PC-3 (cell line): ENCODE results near the gene EVA1A. TPM values are rescaled to one million over a fixed set of nuclear protein-coding genes. Genes with fewer than 3 reads are reported as not detected.

ENCODE experiments used
- ATAC-seq: fragments of 200-7000 bp; cut with Tn5 transposase; 2 replicates; pipeline ENCODE4 v1.9.1; 2020; ENCODE audit warnings: mild to moderate bottlenecking, moderate library complexity
- BruUV-seq: library from RNA; stranded (reverse); fragments of 400-500 nt; replicated peaks from 2 replicates; lab custom pipeline; 2021; lab: Mats Ljungman, UMichigan
- CTCF ChIA-PET: fragments of 300-600 bp; sonication (Branson Sonifier 250); formaldehyde crosslinking; loops from one replicate; lab custom pipeline; 2022; ENCODE audit warnings: antibody characterized with exemption; lab: Charles Lee
- POLR2A ChIA-PET: fragments of 300-600 bp; sonication (Branson Sonifier 250); formaldehyde crosslinking; loops from one replicate; lab custom pipeline; 2022; ENCODE audit warnings: antibody characterized with exemption; ENCODE audit not compliant: unreplicated experiment; lab: Charles Lee
- DNase-seq: peaks from one replicate; pipeline ENCODE4 v3.0.0-alpha.2; 2015
- H2AFZ ChIP-seq: fragments of 300-600 bp; sonication (generic); 2 replicates; pipeline ENCODE4 v1.6.0; 2016; ENCODE audit warnings: antibody characterized with exemption, low read length
- H3F3A ChIP-seq: fragments of 300-600 bp; sonication (generic); one replicate; pipeline ENCODE4 v1.6.0; 2017; ENCODE audit warnings: antibody characterized with exemption, low read length, control low read depth, mild to moderate bottlenecking; ENCODE audit not compliant: unreplicated experiment
- H3K27ac ChIP-seq: fragments of 300-600 bp; sonication (generic); 2 replicates; pipeline ENCODE4 v1.5.1; 2016; ENCODE audit warnings: mild to moderate bottlenecking, low read length
- H3K27me3 ChIP-seq: fragments of 300-600 bp; sonication (generic); 2 replicates; pipeline ENCODE4 v1.6.1; 2016; ENCODE audit warnings: low read length, mixed read lengths
- H3K36me3 ChIP-seq: fragments of 300-600 bp; sonication (generic); 2 replicates; pipeline ENCODE4 v1.6.1; 2016; ENCODE audit warnings: low read depth, mixed run types, low read length, mixed read lengths
- H3K4me1 ChIP-seq: fragments of 300-600 bp; sonication (generic); 2 replicates; pipeline ENCODE4 v1.5.1; 2016; ENCODE audit warnings: low read length; ENCODE audit not compliant: insufficient read depth
- H3K4me2 ChIP-seq: fragments of 300-600 bp; sonication (generic); 2 replicates; pipeline ENCODE4 v1.6.0; 2016; ENCODE audit warnings: low read length
- H3K4me3 ChIP-seq: fragments of 300-600 bp; sonication (generic); 2 replicates; pipeline ENCODE4 v1.5.1; 2016; ENCODE audit warnings: mild to moderate bottlenecking, low read length, mixed read lengths
- H3K79me2 ChIP-seq: fragments of 300-600 bp; sonication (generic); 2 replicates; pipeline ENCODE4 v1.6.1; 2017; ENCODE audit warnings: low read length, mixed read lengths
- H3K9ac ChIP-seq: fragments of 300-600 bp; sonication (generic); 2 replicates; pipeline ENCODE4 v1.6.0; 2016; ENCODE audit warnings: mild to moderate bottlenecking, low read length
- H3K9me2 ChIP-seq: fragments of 300-600 bp; sonication (generic); replicated peaks from 2 replicates; pipeline ENCODE4 v1.6.1; 2016; ENCODE audit warnings: mixed run types, low read length, mixed read lengths
- H3K9me3 ChIP-seq: fragments of 300-600 bp; sonication (generic); 2 replicates; pipeline ENCODE4 v1.6.1; 2016; ENCODE audit warnings: low read length, mixed read lengths
- H4K20me1 ChIP-seq: fragments of 300-600 bp; sonication (generic); 2 replicates; pipeline ENCODE4 v1.6.1; 2016; ENCODE audit warnings: low read length, mixed read lengths
- CTCF ChIP-seq: fragments of 300-600 bp; sonication (generic); conservative IDR thresholded peaks from 2 replicates; pipeline ENCODE4 v1.5.1; 2017; ENCODE audit warnings: antibody characterized with exemption, low read depth, mild to moderate bottlenecking, low read length
- EZH2 ChIP-seq: fragments of 300-600 bp; sonication (generic); IDR thresholded peaks from one replicate; pipeline ENCODE4 v1.6.1; 2017; ENCODE audit warnings: antibody characterized with exemption, mild to moderate bottlenecking, low read length; ENCODE audit not compliant: unreplicated experiment
- EZH2phosphoT487 ChIP-seq: fragments of 300-600 bp; sonication (generic); IDR thresholded peaks from 2 replicates; pipeline ENCODE4 v1.6.1; 2018; ENCODE audit warnings: mild to moderate bottlenecking, antibody characterized with exemption, low read length, borderline replicate concordance
- intact Hi-C: fragments of 100-400 bp; cut with micrococcal nuclease; formaldehyde crosslinking; loops from 2 replicates; pipeline ENCODE4 v1.9.0; 2023
- total RNA-seq: library from RNA; depleted of rRNA; stranded (reverse); fragments of >200 nt; gene quantifications from 2 replicates; pipeline ENCODE4 v1.2.3, GENCODE V29; 2014

Gene EVA1A
- total RNA-seq, 1 experiment from 2014 or later = 48.9 TPM

- no peak overlapping the region for H3K4me2 ChIP-seq
- TF ChIP-seq CTCF = no peak
- TF ChIP-seq EZH2 = no peak
- no peak overlapping the region for H3K27ac ChIP-seq
- H3K9ac ChIP-seq = no peak overlapping the region
- H3F3A ChIP-seq = no peaks in the 10 kb centered on the region
- H3K27me3 ChIP-seq = no peaks in the 10 kb centered on the region
- ATAC-seq = peak; percentile 69
- intact Hi-C loops = no loop called here
- no peaks in the 10 kb centered on the region for H3K9me2 ChIP-seq
- H3K79me2 ChIP-seq = 0 out of 2 replicates have a peak, but pooled peaks cover 5% of the 10 kb centered on the region
- H3K4me1 ChIP-seq = peaks cover 13% of the 10 kb centered on the region
- no peaks in the 10 kb centered on the region for H3K9me3 ChIP-seq
- H2AFZ ChIP-seq = no peak overlapping the region
- peak; percentile 65 for DNase-seq
- CTCF ChIA-PET = interaction anchor here (0.6 kb wide), 2 partner anchors 78 to 120 kb away, joined by 3 to 6 read pairs; no protein-coding TSS in a partner anchor
- H4K20me1 ChIP-seq = no peaks in the 10 kb centered on the region
- POLR2A ChIA-PET = no interaction called here
- H3K36me3 ChIP-seq = 0 out of 2 replicates have a peak, but pooled peaks cover 4% of the 10 kb centered on the region
- H3K4me3 ChIP-seq = no peak overlapping the region
- BruUV-seq = no TSS peak
Observed at GRCh38 chr2:75549401-75550253, 11.1 kb downstream of the EVA1A start.

GRCh38 chr2:75548036-75548573 is 12.6 kb downstream of the EVA1A start:
- ChIA-PET CTCF (no interaction called here), POLR2A (interaction anchor here (0.6 kb wide), 1 partner anchor 12 kb away, joined by 4 read pairs; no protein-coding TSS in a partner anchor)
- TF ChIP-seq CTCF = no peak
- TF ChIP-seq EZH2 = no peak
- TF ChIP-seq EZH2phosphoT487 = no peak
- Histone ChIP-seq H3K79me2 (no peaks in the 10 kb centered on the region), H3K27ac (no peak overlapping the region), H3K9me3 (no peaks in the 10 kb centered on the region), H3F3A (no peaks in the 10 kb centered on the region), H3K9me2 (no peaks in the 10 kb centered on the region), H3K9ac (no peak overlapping the region), H3K4me3 (no peak overlapping the region), H3K4me1 (peaks cover 13% of the 10 kb centered on the region), H3K4me2 (no peak overlapping the region), H2AFZ (no peak overlapping the region), H4K20me1 (no peaks in the 10 kb centered on the region), H3K36me3 (peaks cover 4% of the 10 kb centered on the region; the same call in 1 of the 2 replicates), H3K27me3 (no peaks in the 10 kb centered on the region)
- ATAC-seq (no peak), DNase-seq (no peak)
- intact Hi-C loops = no loop called here
- BruUV-seq = no TSS peak
